Activated CD8-positive, alpha-beta T cell treated with anti-CD3 and anti-CD28 coated beads for 36 hours (primary cell): ENCODE measurements around the gene GPR42. TPM values are rescaled to one million over a fixed set of nuclear protein-coding genes. Genes with fewer than 3 reads are reported as not detected.

Experiments used
- ATAC-seq: fragments of 200-7000 bp; cut with Tn5 transposase; one replicate; pipeline ENCODE4 v1.10.0; 2021; ENCODE audit warnings: mild to moderate bottlenecking, moderate library complexity
- CTCF ChIA-PET: fragments of 350-600 bp; sonication (Branson Sonifier 250); formaldehyde crosslinking; loops from one replicate; lab custom pipeline; 2021; ENCODE audit warnings: antibody characterized with exemption; lab: Charles Lee
- POLR2A ChIA-PET: fragments of 350-600 bp; sonication (Branson Sonifier 250); formaldehyde crosslinking; loops from one replicate; lab custom pipeline; 2021; ENCODE audit warnings: antibody characterized with exemption; lab: Charles Lee
- DNase-seq: peaks from one replicate; pipeline ENCODE4 v3.0.0-alpha.2; 2020
- H3K27ac Mint-ChIP-seq: one replicate; pipeline ENCODE4 v1.8.0; 2021; ENCODE audit warnings: mild to moderate bottlenecking, mixed read lengths
- H3K27me3 Mint-ChIP-seq: one replicate; pipeline ENCODE4 v1.8.0; 2021; ENCODE audit warnings: mixed read lengths
- H3K36me3 Mint-ChIP-seq: one replicate; pipeline ENCODE4 v1.8.0; 2021; ENCODE audit warnings: low read depth, mixed read lengths
- H3K4me1 Mint-ChIP-seq: one replicate; pipeline ENCODE4 v1.8.0; 2021; ENCODE audit warnings: low read depth, mixed read lengths
- H3K4me3 Mint-ChIP-seq: one replicate; pipeline ENCODE4 v1.8.0; 2021; ENCODE audit warnings: mild to moderate bottlenecking, moderate library complexity, mixed read lengths
- H3K9me3 Mint-ChIP-seq: one replicate; pipeline ENCODE4 v1.8.0; 2021; ENCODE audit warnings: mixed read lengths
- intact Hi-C: fragments of 100-400 bp; cut with micrococcal nuclease; formaldehyde crosslinking; loops from one replicate; pipeline ENCODE4 v1.10.0; 2022
- total RNA-seq, 2 experiments: library from RNA; stranded (reverse); gene quantifications; one replicate each; pipeline ENCODE4 v1.2.3, GENCODE V29; 2021
- TF ChIP-seq, protein P1 (sequence below): fragments of 200-600 bp; IDR thresholded peaks from one replicate; pipeline ENCODE4 v1.8.0; 2022; ENCODE audit warnings: antibody characterized with exemption, mild to moderate bottlenecking

Gene GPR42
- total RNA-seq, 2 experiments from 2014 or later = 0.18 to 0.56 TPM

DNA sequence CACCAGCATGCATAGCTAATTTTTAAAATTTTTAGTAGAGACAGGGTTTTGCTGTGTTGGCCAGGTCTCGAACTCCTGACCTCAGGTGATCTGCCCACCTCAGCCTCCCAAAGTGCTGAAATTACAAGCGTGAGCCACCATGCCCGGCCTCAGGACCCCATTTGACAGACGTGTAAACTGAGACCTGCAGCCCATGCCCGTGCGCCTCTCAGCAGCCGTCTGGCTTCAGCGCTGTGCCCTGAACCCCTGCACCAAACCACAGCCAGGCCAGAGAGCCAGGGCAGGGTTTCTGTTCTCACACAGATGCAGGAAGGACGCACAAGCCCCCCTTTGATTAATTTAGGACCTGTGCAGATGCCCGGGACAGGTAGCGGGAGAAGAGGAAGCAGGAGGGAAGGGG lies 30.4 kb upstream of the GPR42 start:
- Mint-ChIP-seq H3K4me1 (peaks cover under 1% of the 10 kb centered on the region), H3K27ac (no peak overlapping the region), H3K27me3 (peaks cover 1% of the 10 kb centered on the region), H3K9me3 (no peaks in the 10 kb centered on the region), H3K36me3 (no peaks in the 10 kb centered on the region), H3K4me3 (no peak overlapping the region)
- ATAC-seq (no peak), DNase-seq (no peak)
- ChIA-PET POLR2A (no interaction called here), CTCF (interaction anchor here (2.1 kb wide), 1 partner anchor 12 kb away, joined by 8 read pairs; no protein-coding TSS in a partner anchor)
- intact Hi-C loops = no loop called here
- TF ChIP-seq, protein P1, sequence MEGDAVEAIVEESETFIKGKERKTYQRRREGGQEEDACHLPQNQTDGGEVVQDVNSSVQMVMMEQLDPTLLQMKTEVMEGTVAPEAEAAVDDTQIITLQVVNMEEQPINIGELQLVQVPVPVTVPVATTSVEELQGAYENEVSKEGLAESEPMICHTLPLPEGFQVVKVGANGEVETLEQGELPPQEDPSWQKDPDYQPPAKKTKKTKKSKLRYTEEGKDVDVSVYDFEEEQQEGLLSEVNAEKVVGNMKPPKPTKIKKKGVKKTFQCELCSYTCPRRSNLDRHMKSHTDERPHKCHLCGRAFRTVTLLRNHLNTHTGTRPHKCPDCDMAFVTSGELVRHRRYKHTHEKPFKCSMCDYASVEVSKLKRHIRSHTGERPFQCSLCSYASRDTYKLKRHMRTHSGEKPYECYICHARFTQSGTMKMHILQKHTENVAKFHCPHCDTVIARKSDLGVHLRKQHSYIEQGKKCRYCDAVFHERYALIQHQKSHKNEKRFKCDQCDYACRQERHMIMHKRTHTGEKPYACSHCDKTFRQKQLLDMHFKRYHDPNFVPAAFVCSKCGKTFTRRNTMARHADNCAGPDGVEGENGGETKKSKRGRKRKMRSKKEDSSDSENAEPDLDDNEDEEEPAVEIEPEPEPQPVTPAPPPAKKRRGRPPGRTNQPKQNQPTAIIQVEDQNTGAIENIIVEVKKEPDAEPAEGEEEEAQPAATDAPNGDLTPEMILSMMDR = no peak

DNA sequence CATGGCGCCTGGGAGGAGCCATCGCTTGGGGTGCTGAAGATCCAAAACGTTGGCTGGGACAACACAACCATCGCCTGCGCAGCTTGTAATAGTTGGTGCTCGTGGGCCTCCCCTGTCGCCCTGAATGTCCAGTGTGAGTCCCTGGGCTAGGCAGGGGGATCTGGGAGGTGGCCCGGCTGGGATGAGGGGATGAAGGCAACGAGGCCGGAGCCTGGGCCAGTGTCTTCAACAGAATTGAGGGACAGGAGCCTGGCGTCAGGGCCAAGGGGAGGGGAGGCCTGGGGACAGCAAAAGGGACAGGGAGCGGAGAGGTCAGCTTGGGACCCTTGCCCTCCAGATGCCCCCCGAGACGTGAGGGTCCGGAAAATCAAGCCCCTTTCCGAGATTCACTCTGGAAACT lies 29.9 kb upstream of the GPR42 start:
- Mint-ChIP-seq H3K36me3 (no peaks in the 10 kb centered on the region), H3K27ac (no peak overlapping the region), H3K9me3 (no peaks in the 10 kb centered on the region), H3K4me3 (no peak overlapping the region), H3K4me1 (peaks cover 6% of the 10 kb centered on the region), H3K27me3 (peaks cover 1% of the 10 kb centered on the region)
- intact Hi-C loops = no loop called here
- ChIA-PET POLR2A (no interaction called here), CTCF (interaction anchor here (1.0 kb wide), 1 partner anchor 34 kb away, joined by 3 read pairs; no protein-coding TSS in a partner anchor)
- DNase-seq (no peak), ATAC-seq (no peak)
- TF ChIP-seq, protein P1 = no peak

DNA sequence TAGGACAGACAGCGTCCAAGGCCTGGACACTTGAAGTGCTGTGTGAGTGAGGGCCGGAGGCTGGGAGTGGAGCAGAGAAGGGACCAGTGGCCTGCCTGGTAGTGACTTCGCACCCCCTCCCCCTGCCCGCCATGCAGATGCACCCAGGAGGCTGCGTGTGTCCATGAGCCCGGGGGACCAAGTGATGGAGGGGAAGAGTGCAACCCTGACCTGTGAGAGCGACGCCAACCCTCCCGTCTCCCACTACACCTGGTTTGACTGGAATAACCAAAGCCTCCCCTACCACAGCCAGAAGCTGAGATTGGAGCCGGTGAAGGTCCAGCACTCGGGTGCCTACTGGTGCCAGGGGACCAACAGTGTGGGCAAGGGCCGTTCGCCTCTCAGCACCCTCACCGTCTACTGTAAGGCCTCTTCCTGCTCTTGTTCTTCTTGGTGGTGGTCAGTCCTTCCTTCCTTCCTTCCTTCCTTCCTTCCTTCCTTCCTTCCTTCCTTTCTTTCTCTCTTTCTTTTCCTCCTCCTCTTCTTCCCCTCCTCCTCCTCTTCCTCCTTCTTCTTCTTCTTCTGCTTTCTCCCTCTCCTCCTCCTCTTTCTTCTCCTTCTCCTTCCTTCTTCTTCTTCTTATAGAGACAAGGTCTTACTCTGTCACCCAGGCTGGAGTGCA lies 29.2 kb upstream of the GPR42 start:
- Mint-ChIP-seq H3K4me3 (no peak overlapping the region), H3K9me3 (no peaks in the 10 kb centered on the region), H3K4me1 (peaks cover 13% of the 10 kb centered on the region), H3K27ac (no peak overlapping the region), H3K27me3 (peaks cover 1% of the 10 kb centered on the region), H3K36me3 (no peaks in the 10 kb centered on the region)
- no peak for DNase-seq
- TF ChIP-seq, protein P1 = no peak
- intact Hi-C loops = no loop called here
- ChIA-PET POLR2A (interaction anchor here (0.8 kb wide), 1 partner anchor 8 kb away, joined by 3 read pairs; no protein-coding TSS in a partner anchor), CTCF (interaction anchor here (1.0 kb wide), 1 partner anchor 35 kb away, joined by 3 read pairs; no protein-coding TSS in a partner anchor)
- no peak for ATAC-seq

DNA sequence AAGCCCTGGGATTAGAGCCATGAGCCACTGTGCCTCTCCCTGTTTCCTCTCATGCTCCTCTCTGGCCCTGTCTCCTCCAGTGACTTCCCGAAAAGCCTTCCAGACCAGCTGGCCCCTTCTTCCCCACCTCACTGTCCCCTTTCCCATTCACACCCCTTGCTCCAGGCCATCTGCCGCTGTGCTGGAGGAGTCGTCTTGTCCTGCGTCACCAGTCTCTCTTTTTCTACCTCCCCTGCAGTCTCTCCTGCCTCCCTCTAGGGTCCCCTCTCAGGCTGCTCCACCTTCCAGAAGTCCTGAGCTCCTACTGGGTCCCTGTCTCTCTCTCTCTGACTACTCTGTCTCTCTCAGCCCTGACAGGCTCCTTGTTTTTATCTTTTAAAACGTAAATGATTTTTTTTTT lies 28.4 kb upstream of the GPR42 start:
- ChIA-PET POLR2A (interaction anchor here (0.8 kb wide), 1 partner anchor 9 kb away, joined by 3 read pairs; no protein-coding TSS in a partner anchor), CTCF (no interaction called here)
- Mint-ChIP-seq H3K4me3 (no peak overlapping the region), H3K36me3 (no peaks in the 10 kb centered on the region), H3K4me1 (peaks cover 21% of the 10 kb centered on the region), H3K27me3 (peaks cover 1% of the 10 kb centered on the region), H3K27ac (no peak overlapping the region), H3K9me3 (no peaks in the 10 kb centered on the region)
- intact Hi-C loops = no loop called here
- DNase-seq (no peak), ATAC-seq (no peak)
- TF ChIP-seq, protein P1 = no peak

DNA sequence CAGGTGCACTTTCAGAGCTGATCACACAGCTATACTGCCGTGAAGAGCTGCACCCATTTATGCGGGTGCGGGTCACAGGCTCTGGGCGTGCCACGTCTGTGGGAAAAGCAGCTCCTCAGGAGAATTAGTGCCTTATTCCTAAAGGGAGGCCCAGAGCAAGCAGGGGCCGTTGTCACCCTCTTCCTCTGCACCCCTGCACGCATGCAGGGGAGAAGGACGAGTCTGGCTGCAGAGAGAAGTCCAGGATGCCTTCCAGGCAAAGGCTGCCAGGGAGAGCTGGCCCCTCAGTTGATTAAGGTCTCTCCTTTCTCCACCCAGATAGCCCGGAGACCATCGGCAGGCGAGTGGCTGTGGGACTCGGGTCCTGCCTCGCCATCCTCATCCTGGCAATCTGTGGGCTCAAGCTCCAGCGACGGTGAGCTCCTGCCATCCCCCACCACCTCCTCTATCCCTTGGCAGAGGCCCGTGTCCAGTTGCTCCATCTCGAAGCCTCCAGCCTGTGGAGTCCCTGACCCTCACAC lies 26.3 kb upstream of the GPR42 start:
- H3K4me3 Mint-ChIP-seq = no peak overlapping the region
- ChIA-PET CTCF (no interaction called here), POLR2A (interaction anchor here (0.8 to 2.3 kb wide), 3 partner anchors 9 to 118 kb away, joined by 3 to 9 read pairs (median 7); no protein-coding TSS in a partner anchor)
- no peak for DNase-seq
- H3K27me3 Mint-ChIP-seq = peaks cover 1% of the 10 kb centered on the region
- peaks cover 31% of the 10 kb centered on the region for H3K4me1 Mint-ChIP-seq
- no peak for ATAC-seq
- TF ChIP-seq, protein P1 = no peak
- no peak overlapping the region for H3K27ac Mint-ChIP-seq
- no peaks in the 10 kb centered on the region for H3K9me3 Mint-ChIP-seq
- H3K36me3 Mint-ChIP-seq = no peaks in the 10 kb centered on the region
- intact Hi-C loops = no loop called here
